ENCODE data around the gene PLGRKT. TPM values are rescaled to one million over a fixed set of nuclear protein-coding genes. Genes with fewer than 3 reads are reported as not detected.
A peak's percentile ranks its signal among the peaks of the same experiment; 100 is the strongest.

Gene PLGRKT
- total and polyA plus RNA-seq, 2 experiments from 2014 or later: 13.1 to 31.5 TPM

- peak; percentile 94 for TF ChIP-seq POLR2AphosphoS5 (IDR thresholded peaks at IDR 0.05; ENCODE audit: low read depth)
Observed at GRCh38 chr9:5437254-5438216, at the start of gene PLGRKT (continued).

GRCh38 chr9:5486988-5487387, 49.3 kb upstream of the PLGRKT start:
- Histone ChIP-seq H3K79me2 (replicated peaks; ENCODE audit: insufficient read depth) (no peaks in the 10 kb centered on the region), H3K36me3 (ENCODE audit: insufficient read depth) (no peaks in the 10 kb centered on the region), H3K27me3 (ENCODE audit: insufficient read depth) (no peaks in the 10 kb centered on the region), H3K27ac (ENCODE audit: low read depth) (no peak overlapping the region), H3K9me2 (ENCODE audit: insufficient read depth) (peaks cover 7% of the 10 kb centered on the region; the same call in 1 of the 2 replicates), H4K20me1 (replicated peaks; ENCODE audit: insufficient read depth) (no peaks in the 10 kb centered on the region), H3K4me3 (no peak overlapping the region), H3F3A (replicated peaks; ENCODE audit: low read depth) (no peaks in the 10 kb centered on the region), H3K4me1 (ENCODE audit: insufficient read depth) (peaks cover 10% of the 10 kb centered on the region), H3K4me2 (no peak overlapping the region), H2AFZ (no peak overlapping the region)
- no peak overlapping the region for H3K27ac Mint-ChIP-seq
- no peak overlapping the region for H3K4me3 Mint-ChIP-seq
- ATAC-seq: no peak
- DNase-seq (ENCODE audit: low spot score): no peak
- H3K27me3 Mint-ChIP-seq (ENCODE audit: insufficient read depth, low read depth, poor library complexity): peaks cover 2% of the 10 kb centered on the region
- H3K4me1 Mint-ChIP-seq: peaks cover 22% of the 10 kb centered on the region; the same call in 2 of the 3 replicates
- H3K9me3 Mint-ChIP-seq: no peaks in the 10 kb centered on the region; the same call in 1 of the 3 replicates
- H3K36me3 Mint-ChIP-seq (ENCODE audit: low read depth): no peaks in the 10 kb centered on the region
- TF ChIP-seq CREB1 (CRISPR knock-in tag; IDR thresholded peaks at IDR 0.05; ENCODE audit: low read depth) (no peak), ZNF114 (CRISPR knock-in tag; IDR thresholded peaks at IDR 0.05) (no peak), ZNF331 (CRISPR knock-in tag; IDR thresholded peaks at IDR 0.05; ENCODE audit: low read depth) (no peak), STAT1 (IDR thresholded peaks at IDR 0.05; ENCODE audit: unreplicated experiment) (no peak), JUNB (IDR thresholded peaks at IDR 0.05; ENCODE audit: unreplicated experiment) (no peak), POLR2AphosphoS5 (IDR thresholded peaks at IDR 0.05; ENCODE audit: low read depth) (no peak), ETS1 (IDR thresholded peaks at IDR 0.05) (no peak), CTCF (conservative IDR thresholded peaks at IDR 0.05; ENCODE audit: low read depth in 2 of 2) (no peak; a peak in 1 of 4 replicates), EZH2 (IDR thresholded peaks at IDR 0.05; ENCODE audit: low read depth, unreplicated experiment) (no peak), ZNF462 (CRISPR knock-in tag; IDR thresholded peaks at IDR 0.05) (no peak), NANOG (IDR thresholded peaks at IDR 0.05; ENCODE audit: borderline replicate concordance) (no peak), EZH2phosphoT487 (IDR thresholded peaks at IDR 0.05; ENCODE audit: unreplicated experiment) (no peak)
